Liver (tissue), 3 donors: ENCODE results near the gene UBASH3A.

Experiments used
- GABPA ChIP-seq, 2 donors: IDR thresholded peaks in 1 of 2; conservative IDR thresholded peaks in 1 of 2; 2 replicates each; pipeline ENCODE4 v1.6.1; 2016; ENCODE audit warnings: antibody characterized with exemption in 2 of 2, mild to moderate bottlenecking in 1 of 2, moderate library complexity in 1 of 2
- JUND ChIP-seq, 2 donors: IDR thresholded peaks; 2 replicates each; pipeline ENCODE4 v1.6.1; 2016; ENCODE audit warnings: antibody characterized with exemption in 2 of 2
- RXRA ChIP-seq, 2 donors: IDR thresholded peaks; 2 replicates each; pipeline ENCODE4 v1.6.1; 2017 to 2018; ENCODE audit warnings: antibody characterized with exemption in 2 of 2, mild to moderate bottlenecking in 1 of 2
- YY1 ChIP-seq: IDR thresholded peaks from 2 replicates; pipeline ENCODE4 v1.6.1; 2016; ENCODE audit warnings: antibody characterized with exemption, mild to moderate bottlenecking
- TF ChIP-seq, protein P1 (sequence below): fragments of 150-350 bp; IDR thresholded peaks from 2 replicates; pipeline ENCODE4 v1.5.1; 2017; ENCODE audit warnings: improper control_type of control experiment, low read depth, low read length; ENCODE audit not compliant: missing input control
- donor health status: healthy.
- donor health status: healthy.

DNA sequence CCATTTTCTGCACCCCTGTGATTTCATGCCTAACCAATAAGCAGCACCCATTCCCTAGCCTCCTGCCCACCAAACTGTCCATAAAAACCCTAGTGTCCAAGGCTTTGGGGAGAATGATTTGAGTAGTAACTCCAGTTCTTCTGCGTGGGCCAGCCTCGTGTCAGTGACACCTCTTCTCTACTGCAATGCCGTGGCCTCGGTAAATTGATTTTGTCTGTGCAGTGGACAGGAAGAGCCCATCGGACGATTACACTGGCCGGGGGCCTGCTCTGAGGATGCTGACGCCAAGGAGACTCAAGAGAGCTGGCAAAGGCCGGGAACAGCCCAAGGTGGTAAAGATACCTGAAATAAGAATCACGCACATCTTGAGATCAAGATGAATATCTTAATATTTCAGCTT, 63.0 kb downstream of the UBASH3A start:
- TF ChIP-seq YY1 = no peak
- TF ChIP-seq, protein P1, sequence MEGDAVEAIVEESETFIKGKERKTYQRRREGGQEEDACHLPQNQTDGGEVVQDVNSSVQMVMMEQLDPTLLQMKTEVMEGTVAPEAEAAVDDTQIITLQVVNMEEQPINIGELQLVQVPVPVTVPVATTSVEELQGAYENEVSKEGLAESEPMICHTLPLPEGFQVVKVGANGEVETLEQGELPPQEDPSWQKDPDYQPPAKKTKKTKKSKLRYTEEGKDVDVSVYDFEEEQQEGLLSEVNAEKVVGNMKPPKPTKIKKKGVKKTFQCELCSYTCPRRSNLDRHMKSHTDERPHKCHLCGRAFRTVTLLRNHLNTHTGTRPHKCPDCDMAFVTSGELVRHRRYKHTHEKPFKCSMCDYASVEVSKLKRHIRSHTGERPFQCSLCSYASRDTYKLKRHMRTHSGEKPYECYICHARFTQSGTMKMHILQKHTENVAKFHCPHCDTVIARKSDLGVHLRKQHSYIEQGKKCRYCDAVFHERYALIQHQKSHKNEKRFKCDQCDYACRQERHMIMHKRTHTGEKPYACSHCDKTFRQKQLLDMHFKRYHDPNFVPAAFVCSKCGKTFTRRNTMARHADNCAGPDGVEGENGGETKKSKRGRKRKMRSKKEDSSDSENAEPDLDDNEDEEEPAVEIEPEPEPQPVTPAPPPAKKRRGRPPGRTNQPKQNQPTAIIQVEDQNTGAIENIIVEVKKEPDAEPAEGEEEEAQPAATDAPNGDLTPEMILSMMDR = no peak
- no peak for TF ChIP-seq GABPA (IDR thresholded peaks at IDR 0.05 in 1 of 2, conservative IDR thresholded peaks at IDR 0.05 in 1 of 2)
- TF ChIP-seq JUND (IDR thresholded peaks at IDR 0.05) = no peak
- no peak for TF ChIP-seq RXRA (IDR thresholded peaks at IDR 0.05)
